Renal pelvis (tissue), 4 donors: ENCODE data around the gene GMIP. TPM values are rescaled to one million over a fixed set of nuclear protein-coding genes. Genes with fewer than 3 reads are reported as not detected.
"Not testable (repeated sequence)": the region's sequence is repeated elsewhere in the genome, so short reads cannot be mapped to it uniquely, and the experiment has no call there.

Experiments
- DNase-seq: peaks from one replicate; pipeline ENCODE4 v3.0.0-alpha.2; 2013
- polyA plus RNA-seq, 3 donors: library from polyadenylated mRNA; unstranded; fragments of 120-200 nt; gene quantifications; one replicate each; pipeline ENCODE4 v1.2.1, GENCODE V29; 2013; ENCODE audit not compliant: insufficient read length in 3 of 3

Gene GMIP
- polyA plus RNA-seq, 3 donors: 4.9 to 7.0 (median 6.6) TPM

DNA sequence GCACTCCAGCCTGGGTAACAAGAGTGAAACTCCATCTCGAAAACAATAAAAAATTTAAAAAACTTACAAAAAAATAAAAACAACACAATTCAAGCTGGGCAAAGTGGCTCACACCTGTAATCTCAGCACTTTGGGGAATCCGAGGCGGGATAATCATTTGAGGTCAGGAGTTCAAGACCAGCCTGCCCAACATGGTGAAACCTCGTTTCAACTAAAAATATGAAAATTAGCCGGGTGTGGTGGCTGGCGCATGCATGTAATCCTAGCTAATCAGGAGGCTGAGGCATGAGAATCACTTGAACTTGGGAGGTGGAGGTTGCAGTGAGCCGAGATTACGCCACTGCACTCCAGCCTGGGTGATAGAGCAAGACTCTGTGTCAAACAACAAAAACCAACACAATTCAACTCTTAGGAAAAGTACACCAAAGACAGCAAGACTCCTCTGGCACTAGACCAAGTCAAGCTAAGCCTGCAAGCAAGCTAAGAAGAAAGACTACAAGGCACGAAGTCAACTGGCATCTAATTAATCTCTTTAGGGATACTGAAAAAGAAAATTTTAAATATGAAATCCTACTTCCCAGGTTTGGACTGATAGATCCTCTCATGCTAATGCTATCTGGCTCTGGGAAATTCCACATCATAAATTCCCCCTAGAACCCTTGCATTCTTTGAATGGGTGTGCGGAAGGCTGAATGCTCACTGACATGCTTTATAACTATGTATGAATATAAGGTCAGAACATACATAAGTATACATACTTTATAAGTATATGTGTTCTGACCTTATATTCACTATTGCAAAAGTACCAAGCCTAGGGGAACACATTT is 32.9 kb downstream of the GMIP start:
- no peak for DNase-seq

DNA sequence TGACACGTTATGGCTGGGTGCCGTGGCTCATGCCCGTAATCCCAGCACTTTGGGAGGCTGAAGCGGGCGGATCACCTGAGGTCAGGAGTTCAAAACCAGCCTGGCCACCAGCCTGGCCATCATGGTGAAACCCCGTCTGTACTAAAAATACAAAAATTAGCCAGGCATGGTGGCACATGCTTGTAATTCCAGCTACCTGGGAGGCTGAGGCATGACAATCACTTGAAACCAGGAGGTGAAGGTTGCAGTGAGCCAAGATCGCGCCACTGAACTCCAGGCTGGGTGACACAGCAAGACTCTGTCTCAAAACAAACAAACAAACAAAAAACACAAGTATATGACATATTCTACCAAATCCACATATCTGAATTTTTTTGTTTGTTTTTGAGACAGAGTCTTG is 36.8 kb downstream of the GMIP start:
- DNase-seq: not testable (repeated sequence)

DNA sequence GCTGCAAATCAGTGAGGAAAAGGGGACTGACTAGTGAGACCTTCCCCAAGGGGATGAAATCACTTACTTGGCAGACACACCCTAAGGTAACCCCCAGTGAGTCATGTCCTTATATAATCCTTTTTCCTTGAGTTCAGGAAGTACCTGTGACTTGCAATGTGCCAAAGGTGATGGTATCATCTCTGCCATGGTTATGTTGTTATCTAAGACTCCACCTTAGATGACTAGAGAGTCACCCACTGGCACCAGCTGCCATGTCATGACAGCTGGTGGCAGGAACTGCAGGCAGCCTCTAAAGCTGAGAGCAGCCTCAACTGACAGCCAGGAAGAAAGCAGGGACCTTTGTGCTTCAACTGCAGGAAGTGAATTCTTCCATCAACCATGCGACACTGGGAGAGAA is 37.4 kb downstream of the GMIP start:
- DNase-seq: no peak

DNA sequence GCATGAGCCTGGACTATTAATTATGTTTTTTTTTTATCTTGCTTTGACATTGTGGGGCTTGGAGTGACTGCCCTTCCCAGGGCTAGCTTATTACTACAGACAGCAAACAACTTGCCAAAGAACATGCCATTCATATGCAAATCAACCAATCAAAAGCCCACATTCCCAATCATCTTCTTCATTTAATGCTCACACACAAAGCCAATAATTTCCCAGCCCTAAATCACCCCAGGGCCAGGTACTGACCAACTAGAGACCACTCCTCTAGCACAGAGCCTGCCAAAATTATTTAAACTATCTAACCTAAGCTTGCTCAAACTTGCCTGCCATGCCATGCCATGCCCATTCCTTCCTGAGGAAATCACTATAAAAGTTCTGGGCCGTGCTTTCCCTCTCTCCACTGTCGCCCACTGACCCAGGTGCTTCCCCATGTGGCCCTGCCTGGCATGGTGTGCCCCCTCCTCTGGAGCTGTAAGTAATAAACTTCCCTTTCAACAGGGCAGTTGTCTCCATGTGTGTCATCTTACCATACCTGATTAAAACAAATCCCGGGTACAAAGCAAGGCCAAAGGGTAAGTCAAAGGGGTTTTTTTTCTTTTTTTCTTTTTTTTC is 40.6 kb downstream of the GMIP start:
- DNase-seq: no peak

DNA sequence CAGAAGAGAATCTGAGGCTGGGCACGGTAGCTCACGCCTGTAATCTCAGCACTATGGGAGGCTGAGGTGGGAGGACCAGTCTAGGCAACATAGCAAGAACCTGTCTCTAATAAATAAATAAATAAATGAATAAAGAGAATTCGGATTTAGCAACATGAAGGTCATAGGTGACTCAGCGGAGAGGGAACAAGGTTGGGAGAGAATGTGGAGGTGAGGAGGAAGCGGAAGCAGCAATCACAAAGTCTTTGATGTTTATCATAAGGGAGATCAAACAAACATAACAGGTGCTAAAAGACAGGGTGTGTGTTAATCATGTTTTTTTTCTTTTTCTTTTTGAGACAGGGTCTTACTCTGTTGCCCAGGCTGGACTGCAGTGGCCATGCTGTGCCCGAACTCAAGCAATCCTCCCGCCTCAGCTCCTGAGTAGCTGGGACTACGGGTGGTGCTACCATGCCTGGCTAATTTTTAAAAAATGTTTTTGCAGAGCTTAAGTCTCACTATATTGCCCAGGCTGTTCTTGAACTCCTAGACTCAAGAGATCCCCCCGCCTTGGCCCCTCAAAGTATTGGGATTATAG is 41.2 kb downstream of the GMIP start:
- DNase-seq: no peak

DNA sequence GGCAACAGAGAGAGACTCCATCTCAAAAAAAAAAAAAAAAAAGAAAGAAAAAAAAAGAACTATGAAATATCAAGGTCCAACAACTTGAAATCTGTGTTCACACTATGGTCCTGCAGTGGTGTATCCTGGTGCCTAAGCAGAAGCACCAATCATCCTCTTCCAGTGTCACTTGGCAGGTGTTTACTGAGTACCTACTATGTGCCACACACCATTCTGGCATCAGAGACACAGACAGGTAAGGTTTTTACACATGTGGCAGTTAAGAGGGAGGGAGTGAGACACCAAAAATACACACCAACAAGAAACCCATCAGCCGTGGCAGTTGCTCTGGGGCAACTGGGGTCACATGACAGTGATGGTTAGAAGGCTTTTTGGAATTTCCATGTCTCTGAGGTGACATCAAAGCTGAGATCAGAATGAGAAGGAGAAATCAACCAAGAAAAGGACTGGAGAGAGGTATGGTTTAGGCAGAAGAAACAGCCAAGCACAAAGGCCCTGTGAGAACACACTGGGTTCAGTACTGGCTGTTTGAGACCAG is 42.6 kb downstream of the GMIP start:
- DNase-seq: no peak

DNA sequence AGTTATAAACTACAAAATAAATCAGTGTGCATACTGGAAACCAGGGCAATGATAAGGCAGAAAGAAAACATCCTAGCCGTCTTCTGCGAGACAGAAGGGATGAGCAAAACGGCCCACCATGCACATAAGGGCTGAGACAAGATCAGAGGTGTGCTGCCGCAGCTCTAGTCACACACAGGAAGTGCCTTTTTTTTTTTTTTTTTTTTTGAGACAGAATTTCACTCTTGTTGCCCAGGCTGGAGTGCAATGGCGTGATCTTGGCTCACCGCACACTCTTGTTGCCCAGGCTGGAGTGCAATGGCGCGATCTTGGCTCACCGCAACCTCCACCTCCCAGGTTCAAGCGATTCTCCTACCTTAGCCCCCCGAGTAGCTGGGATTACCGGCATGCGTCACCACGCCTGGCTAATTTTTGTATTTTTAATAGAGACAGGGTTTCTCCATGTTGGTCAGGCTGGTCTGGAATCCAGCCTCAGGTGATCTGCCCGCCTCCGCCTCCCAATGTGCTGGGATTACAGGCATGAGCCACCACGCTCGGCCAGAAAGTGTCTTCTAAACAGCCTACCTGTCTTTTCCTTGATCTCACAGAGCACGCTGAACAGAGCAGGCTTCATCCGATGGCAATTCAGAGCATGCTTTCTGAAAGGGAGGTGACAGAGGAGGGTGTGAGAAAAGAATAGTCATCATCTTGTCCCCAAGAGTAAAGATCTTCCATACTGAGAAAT is 44.6 kb downstream of the GMIP start:
- DNase-seq: not testable (repeated sequence)

DNA sequence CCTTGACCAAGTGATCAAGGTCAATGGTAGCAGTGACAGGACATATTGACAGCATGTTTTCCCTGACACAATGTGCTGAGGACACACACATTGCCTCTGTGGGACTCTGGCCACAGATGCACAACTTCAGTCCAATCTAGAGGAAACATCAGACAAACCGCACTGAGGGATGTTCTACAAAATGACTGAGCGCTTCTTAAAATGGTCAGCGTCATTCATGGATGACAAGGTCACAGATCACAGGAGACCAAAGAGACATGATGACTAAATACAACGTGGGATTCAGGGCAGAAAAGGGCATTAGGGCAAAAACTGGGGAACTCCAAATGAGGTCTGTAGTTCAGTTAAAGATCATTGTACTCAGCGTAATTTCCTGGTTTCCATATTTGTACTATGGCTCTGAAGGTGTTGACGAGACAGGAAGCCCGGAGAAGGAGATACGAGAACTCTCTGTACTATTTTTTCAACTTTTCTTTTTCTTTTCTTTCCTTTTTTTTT is 45.6 kb downstream of the GMIP start:
- DNase-seq: no peak

DNA sequence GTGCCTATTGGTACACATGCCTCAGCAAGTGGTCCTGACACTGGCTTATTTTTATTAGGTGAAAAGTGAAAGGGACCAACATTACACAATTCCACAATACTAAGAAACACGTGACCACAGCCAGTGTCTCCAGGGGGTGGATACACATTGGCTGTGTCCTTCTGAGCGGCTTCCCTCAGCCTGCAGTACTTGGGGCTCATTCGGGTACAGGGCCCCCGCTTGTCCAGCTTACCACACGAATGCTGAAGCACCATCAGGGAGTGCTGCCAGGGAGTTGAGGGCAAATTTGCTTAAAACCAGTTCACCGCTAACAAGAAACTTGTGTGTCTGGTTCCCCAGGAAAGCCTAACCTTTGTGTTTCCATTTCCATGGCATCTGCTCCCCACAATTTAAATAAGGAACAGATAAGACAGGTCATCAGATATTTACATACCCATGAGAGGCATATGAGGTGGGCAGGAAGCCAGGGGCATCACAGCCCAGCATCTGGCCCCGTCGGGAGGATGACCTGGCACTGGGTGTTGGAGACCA is 48.2 kb downstream of the GMIP start:
- no peak for DNase-seq

DNA sequence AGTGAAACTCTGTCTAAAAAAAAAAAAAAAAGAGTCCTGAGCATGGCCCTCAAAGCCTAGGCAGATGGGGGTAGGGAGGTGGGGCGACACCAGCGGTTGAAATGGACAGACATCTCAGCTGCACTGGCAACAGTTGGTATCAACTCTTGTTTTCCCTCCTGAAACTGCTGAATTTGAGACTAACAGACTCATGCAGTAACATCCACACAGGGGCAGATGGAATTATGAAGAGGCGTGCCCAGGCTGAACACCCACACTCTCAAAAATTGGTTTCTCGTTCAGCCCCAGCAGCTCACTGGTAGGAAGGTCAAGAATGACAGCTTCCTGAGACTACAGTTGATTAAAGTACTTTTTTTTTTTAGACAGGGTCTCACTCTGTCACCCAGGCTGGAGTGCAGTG is 49.1 kb downstream of the GMIP start:
- DNase-seq: no peak

DNA sequence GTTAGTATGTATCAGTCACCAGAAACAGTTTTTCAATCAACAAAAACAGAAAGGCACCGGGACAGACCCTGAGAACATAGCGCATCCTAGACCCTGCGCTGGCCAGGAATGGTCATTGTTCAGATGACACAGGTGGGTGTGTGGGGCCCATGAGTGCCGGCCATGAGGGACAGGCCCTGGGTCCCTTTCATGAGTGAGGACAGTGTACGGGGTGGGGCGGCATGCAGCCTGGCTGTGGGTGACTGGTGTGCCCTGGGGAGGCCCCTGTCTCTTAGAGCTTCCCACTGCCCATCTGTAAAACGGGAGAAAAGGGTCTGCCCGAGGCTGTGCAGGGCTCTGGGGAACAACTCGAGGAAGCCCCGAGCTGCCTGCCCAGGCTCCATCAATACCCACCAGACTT is 50.8 kb downstream of the GMIP start:
- DNase-seq: no peak

DNA sequence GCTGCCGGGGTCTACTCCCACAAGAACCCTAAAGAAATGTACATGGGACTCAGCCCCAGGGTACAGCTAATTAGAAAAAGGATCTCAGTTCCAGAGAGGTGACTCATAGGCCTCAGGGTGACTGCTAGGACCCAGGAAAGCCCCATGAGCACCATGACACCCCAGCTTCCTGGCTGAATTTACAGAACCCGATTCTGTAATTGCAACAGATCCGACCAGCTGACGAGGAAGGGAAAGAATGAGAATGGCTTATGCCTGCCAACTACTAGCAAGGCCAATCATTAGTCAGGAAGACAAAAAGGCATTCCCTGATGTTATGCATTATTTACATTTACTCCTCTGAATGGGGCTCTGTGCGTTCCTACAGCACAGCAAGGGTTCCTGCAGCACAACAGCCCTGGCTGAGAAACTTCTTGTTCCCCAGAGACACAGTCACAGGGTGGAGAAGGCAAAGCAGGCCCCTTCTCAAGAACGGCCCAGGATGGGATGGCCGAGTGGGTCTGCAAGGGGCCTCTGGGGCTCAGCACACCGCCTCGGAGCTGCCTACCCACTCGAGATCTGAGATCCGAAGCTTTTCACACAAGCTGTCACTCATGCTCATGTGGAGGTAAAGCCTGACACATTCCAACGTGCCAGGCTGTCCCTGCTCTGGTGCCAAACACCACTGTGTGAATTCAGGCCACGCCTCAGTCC is 52.2 kb downstream of the GMIP start:
- no peak for DNase-seq

DNA sequence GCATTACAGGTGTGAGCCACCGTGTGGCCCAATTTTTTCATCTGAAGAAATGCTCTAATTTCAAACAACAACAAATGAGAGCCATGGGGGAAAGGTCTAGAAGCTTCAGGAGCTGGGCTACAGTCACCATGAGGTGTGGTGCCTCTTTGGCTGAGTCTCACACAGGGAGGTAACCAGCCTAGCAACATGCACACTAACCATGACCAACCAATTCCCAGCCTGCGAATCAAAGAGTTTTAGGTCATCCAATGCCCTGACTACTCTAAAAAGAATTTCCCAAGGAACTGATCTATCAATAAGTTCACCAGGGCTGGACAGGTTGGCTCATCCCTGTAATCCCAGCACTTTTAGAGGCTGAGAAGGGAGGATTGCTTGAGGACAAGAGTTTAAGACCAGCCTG is 54.9 kb downstream of the GMIP start:
- no peak for DNase-seq

DNA sequence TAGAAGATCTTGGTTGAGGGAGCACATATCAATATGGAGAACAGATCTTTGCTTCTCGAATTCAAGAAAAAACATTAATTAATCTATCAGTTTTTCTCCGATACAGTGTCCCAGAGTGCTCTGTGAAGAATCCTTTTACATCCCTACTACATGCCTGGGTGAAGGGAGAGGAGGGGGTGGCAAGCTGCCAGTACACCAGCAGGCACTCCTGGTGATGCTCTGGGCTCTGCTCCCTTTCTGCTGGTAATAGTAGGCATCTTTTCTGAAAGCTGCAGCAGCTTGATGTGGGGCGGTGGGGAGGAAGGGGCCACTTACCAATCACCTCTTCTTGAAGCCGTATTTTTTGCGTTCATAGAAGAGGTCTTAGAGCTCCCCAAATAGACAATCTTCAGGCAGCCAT is 55.7 kb downstream of the GMIP start:
- no peak for DNase-seq

DNA sequence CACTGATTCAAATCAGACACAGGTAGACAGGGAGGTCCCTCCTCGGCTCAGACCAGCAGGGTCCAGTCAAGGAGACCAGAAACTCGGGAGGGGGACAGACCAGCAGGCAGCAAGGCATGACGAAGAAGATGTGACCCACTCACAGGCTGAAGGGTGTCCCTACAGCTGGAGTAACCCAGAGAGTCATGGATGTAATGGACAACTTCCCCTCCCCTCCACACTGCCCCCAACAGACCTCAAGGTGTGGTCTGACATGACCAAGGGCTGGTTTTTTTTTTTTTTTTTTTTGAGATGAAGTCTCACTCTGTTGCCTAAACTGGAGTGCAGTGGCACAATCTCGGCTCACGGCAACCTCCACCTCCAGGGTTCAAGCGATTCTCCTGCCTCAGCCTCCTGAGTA is 59.1 kb downstream of the GMIP start:
- no peak for DNase-seq

DNA sequence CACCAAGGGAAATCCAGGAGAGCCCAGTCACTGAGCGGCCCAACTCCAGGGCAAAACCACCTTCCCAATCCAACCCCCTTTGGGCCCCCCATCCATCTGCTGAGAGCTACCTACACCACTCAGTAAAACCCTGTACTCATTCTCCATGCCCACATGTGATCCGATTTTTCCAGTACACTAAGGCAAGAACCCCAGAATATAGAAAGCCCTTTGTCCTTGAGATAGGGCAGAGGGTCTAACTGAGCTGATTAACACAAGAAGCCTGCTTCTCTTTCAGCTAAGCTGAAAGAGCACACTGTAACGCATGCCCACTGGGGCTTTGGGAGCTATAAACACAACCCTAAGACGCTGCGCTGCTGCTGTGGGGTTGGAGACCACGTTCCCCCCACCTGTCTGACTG is 61.0 kb downstream of the GMIP start:
- no peak for DNase-seq

DNA sequence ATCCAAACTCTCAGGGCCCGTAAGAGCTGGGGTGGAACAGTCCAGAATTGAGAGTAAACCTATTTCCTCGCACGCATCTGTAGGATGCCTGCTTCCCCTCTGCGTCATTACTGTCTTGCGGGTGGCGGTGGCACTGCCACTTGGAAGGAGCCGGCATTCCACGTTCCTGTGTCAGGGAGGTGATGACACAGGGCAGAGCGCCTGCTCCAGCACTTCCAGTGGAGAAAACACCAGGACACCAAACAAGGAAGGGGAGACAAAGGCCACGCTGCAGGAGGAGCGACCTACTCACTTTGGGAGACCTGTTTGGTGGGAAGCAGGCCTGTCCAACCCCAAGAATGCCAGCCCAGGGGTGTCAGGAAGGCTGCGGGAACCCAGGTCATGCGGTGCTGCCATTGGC is 62.1 kb downstream of the GMIP start:
- no peak for DNase-seq

DNA sequence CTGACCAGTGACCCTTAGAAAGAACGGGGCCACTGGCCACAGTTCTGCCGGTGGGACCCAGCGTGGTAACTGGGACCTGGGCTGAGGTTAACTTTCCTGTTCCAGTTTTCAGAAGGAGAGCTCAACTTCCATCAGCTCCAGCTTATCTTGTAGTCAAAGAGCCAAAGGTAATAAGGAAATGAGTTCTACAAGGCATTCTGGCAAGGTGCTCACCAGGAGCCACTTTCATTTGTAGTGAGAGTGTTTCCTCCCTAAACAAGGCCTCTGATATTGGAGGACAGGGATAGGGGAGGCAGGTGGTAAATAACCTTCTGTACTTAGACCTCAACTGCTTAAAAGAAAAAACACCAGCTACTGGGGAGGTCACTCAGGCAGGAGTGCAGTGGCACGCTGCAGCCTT is 63.0 kb downstream of the GMIP start:
- DNase-seq: no peak

DNA sequence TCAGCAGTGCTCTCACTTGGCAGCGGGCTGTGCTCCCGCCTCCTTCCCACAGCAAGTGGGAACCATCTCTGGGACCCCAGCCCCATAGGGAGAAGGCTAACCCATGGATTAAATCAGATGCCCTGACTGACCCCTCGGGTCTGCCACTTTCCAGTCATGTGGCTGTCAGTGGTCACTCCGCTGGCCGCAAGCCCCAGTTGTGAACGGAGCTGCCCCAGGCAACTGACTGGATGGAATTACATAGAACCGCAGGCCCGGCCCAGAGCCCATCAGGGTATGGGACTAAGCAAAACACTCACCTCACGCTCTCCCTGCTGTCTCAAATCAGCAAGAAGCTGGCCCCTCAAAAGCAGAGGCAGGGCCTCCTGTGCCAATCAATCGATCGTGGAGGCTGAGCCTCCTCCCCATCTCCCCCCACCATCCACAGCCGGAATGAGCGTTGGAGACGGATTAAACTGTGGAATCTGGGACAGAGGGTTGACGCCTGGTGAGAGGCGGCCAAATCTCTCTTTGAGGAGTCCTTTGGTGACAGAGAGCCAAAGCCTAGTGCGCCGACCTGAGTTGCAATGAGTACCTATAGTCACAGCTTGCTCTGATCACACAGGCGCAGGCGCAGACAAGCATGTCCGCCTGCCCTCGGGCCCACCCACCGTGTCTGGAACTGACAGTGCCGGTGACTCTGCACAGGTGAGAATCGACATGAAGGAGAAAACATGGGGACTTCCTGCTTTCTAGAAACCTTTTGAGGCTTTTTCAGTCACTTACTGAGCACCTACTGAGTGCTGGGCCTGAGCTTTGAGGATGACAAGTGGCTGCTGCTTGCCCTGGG is 63.7 kb downstream of the GMIP start:
- no peak for DNase-seq
